ENCODE results near the gene NSMCE4A. TPM values are rescaled to one million over a fixed set of nuclear protein-coding genes. Genes with fewer than 3 reads are reported as not detected.

Gene NSMCE4A
- total and polyA plus RNA-seq, 2 of the 4 experiments (the other 2 are of a cell fraction), result 13.4 to 33.2 TPM

GRCh38 chr10:121910673-121911420 lies 64.2 kb downstream of the NSMCE4A start:
- peak; percentile 93 for ATAC-seq (ENCODE audit: low read depth)
- in situ Hi-C loops (cut with MboI; ENCODE audit: low sequenced_read_pairs), result no loop called here
- H3K9me1 ChIP-seq (ENCODE audit: insufficient read depth, low read length), result no peaks in the 10 kb centered on the region

More at GRCh38 chr10:121910673-121911420, 64.2 kb downstream of the NSMCE4A start:
- Histone ChIP-seq H2BK5ac (ENCODE audit: low read depth, low read length, poor library complexity, severe bottlenecking) (peak overlapping the region; percentile 87), H2BK120ac (ENCODE audit: low read depth, low read length) (peak overlapping the region; percentile 82), H3K27me3 (ENCODE audit: control insufficient read depth, insufficient read depth, low read length) (no peaks in the 10 kb centered on the region), H4K5ac (ENCODE audit: low read depth, low read length) (peak overlapping the region; percentile 34), H3K56ac (ENCODE audit: extremely low read depth, insufficient read depth, low read length) (peak overlapping the region; percentile 24; the same call in 1 of the 2 replicates), H3K4me3 (ENCODE audit: insufficient read depth, low read depth, low read length) (no peak overlapping the region), H3K79me1 (ENCODE audit: low read depth in 1 of 2, low read length in 2 of 2) (peaks cover 4 to 7% of the 10 kb centered on the region in 2 experiments; a peak in 3 of 4 replicates), H3K4ac (ENCODE audit: low read depth, low read length) (peak overlapping the region; percentile 82), H3K14ac (replicated peaks; ENCODE audit: low read depth, low read length) (0 out of 2 replicates have a peak overlapping the region, but pooled peaks have one; percentile 31), H3K4me2 (ENCODE audit: low read depth, low read length) (peak overlapping the region; percentile 17; the same call in 1 of the 2 replicates), H4K8ac (ENCODE audit: low read depth in 2 of 2, low read length in 2 of 2) (peak overlapping the region; percentile 13 to 72; a peak in 3 of 4 replicates), H2BK20ac (ENCODE audit: low read depth, low read length) (peak overlapping the region; percentile 77), H3K9ac (ENCODE audit: low read depth, low read length) (no peak overlapping the region), H2AFZ (replicated peaks; ENCODE audit: low read length, poor library complexity) (no peak overlapping the region), H3K9me3 (ENCODE audit: control insufficient read depth, insufficient read depth, low read length) (no peaks in the 10 kb centered on the region), H2BK15ac (ENCODE audit: low read depth, low read length) (0 out of 3 replicates have a peak overlapping the region, but pooled peaks have one; percentile 57), H4K20me1 (ENCODE audit: insufficient read depth, low read length) (no peaks in the 10 kb centered on the region), H4K91ac (ENCODE audit: insufficient read depth, low read depth, low read length) (peak overlapping the region; percentile 75; the same call in 1 of the 2 replicates), H3K27ac (ENCODE audit: insufficient read depth, low read length) (peak overlapping the region; percentile 91), H3K36me3 (ENCODE audit: control insufficient read depth, insufficient read depth, low read length) (0 out of 2 replicates have a peak, but pooled peaks cover 2% of the 10 kb centered on the region), H3K4me1 (ENCODE audit: control insufficient read depth, insufficient read depth, low read length) (peaks cover 2% of the 10 kb centered on the region; the same call in 1 of the 2 replicates), H3K23ac (ENCODE audit: low read depth, low read length) (peak overlapping the region; percentile 34; the same call in 1 of the 2 replicates), H2AK5ac (ENCODE audit: low read depth, low read length) (no peak overlapping the region), H2AK9ac (replicated peaks; ENCODE audit: low read depth, low read length, poor library complexity) (no peak overlapping the region), H3K18ac (ENCODE audit: low read depth, low read length) (peak overlapping the region; percentile 76; the same call in 1 of the 2 replicates)
- TF ChIP-seq CHD1 (IDR thresholded peaks at IDR 0.05; ENCODE audit: low read depth, low read length) (no peak), RAD21 (IDR thresholded peaks at IDR 0.05; ENCODE audit: low read length) (no peak), NFE2L2 (IDR thresholded peaks at IDR 0.05; ENCODE audit: low read depth, low read length) (peak; percentile 100), MAFK (IDR thresholded peaks at IDR 0.05; ENCODE audit: low read depth, low read length) (peak; percentile 96), USF2 (IDR thresholded peaks at IDR 0.05; ENCODE audit: low read depth, low read length) (no peak), MXI1 (IDR thresholded peaks at IDR 0.05; ENCODE audit: borderline replicate concordance, low read depth, low read length) (no peak), SMC3 (IDR thresholded peaks at IDR 0.05; ENCODE audit: low read depth, low read length) (no peak), RCOR1 (IDR thresholded peaks at IDR 0.05; ENCODE audit: insufficient replicate concordance, low read length) (peak; percentile 64), ELK1 (IDR thresholded peaks at IDR 0.05; ENCODE audit: borderline replicate concordance, low read depth, low read length) (no peak), FOS (IDR thresholded peaks at IDR 0.05; ENCODE audit: low read depth, low read length) (peak; percentile 17; the same call in 1 of the 2 replicates)
- CTCF ChIA-PET, result no interaction called here
- peak; percentile 81 for DNase-seq
- BruUV-seq (replicated peaks), result no TSS peak
- intact Hi-C loops (cut with micrococcal nuclease), result no loop called here
- dilution Hi-C loops (cut with HindIII; ENCODE audit: low sequenced_read_pairs, unreplicated experiment), result no loop called here
- no CpG with 5 or more reads among the region's 5 CpGs for WGBS, 2 experiments (ENCODE audit: extremely low coverage in 2 of 2, insufficient read length in 1 of 2)
- POLR2A ChIA-PET (ENCODE audit: unreplicated experiment), result no interaction called here

Measured in IMR-90 (cell line).